Activated T-cell treated with anti-CD3 and anti-CD28 coated beads for 4 hours (primary cell): ENCODE measurements around the gene ZNF57.
"Not testable (repeated sequence)": the region's sequence is repeated elsewhere in the genome, so short reads cannot be mapped to it uniquely, and the experiment has no call there.

Experiments
- DNase-seq: peaks from one replicate; pipeline ENCODE4 v3.0.0-alpha.2; 2020

The ZNF57 gene

GRCh38 chr19:2902590-2903218 is 2.0 kb downstream of the ZNF57 start:
- no peak for DNase-seq

- DNase-seq, result not testable (repeated sequence)
Measured at GRCh38 chr19:2903326-2903725, 2.6 kb downstream of the ZNF57 start.

- DNase-seq, result no peak
Measured at GRCh38 chr19:2905918-2906519, 5.3 kb downstream of the ZNF57 start.

DNA sequence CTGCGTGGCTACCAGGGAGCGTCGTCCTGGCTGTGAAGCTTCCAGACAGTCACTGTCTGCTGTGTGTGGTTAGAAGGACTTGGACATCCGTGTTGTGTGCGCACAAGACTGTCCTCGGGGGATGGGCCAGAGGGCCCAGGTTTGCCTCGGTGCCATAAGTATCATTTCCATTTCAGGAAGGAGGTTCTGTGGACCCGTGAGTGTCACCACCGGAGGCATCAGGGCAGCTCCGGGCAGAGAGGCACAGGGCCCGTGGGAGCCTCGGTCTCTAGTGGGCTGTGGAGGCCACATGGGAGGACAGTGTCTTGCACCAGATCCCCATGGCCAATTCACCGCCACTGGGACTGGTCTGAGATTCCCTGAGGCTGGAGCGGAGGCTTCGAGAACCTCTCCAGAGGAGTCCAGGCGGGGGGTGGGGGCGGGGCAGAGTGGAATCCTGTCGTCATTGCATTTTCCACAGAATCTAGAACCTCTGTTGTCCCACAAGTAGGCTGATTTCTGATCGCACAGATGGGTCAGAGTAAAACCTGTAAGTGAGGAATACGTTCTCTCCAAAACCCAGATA is 6.0 kb downstream of the ZNF57 start:
- DNase-seq, result no peak

GRCh38 chr19:2912306-2912705 is 11.6 kb downstream of the ZNF57 start:
- DNase-seq, result no peak

- no peak for DNase-seq
Measured at GRCh38 chr19:2917275-2918184, 16.8 kb downstream of the ZNF57 start.

GRCh38 chr19:2922987-2923386 is 22.3 kb downstream of the ZNF57 start:
- no peak for DNase-seq

DNA sequence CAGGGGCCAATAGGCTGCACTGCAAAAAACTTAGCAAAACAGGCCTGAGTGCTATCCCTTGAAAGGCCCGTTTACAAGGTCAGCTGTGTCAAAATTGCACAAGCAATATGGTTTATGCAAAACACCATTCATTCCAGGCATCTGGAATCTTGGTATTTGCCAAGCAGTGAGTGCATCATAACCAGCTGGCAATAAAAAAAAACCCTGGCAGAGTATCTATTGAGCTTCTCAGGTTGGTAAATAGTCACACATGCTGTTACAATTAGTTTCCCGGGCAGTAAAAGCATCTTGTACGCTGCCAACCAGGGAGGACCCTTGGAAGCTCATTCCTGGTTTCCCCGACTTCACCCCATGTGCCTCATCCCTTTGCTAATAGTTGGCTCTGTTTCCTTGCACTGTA is 22.8 kb downstream of the ZNF57 start:
- no peak for DNase-seq

DNA sequence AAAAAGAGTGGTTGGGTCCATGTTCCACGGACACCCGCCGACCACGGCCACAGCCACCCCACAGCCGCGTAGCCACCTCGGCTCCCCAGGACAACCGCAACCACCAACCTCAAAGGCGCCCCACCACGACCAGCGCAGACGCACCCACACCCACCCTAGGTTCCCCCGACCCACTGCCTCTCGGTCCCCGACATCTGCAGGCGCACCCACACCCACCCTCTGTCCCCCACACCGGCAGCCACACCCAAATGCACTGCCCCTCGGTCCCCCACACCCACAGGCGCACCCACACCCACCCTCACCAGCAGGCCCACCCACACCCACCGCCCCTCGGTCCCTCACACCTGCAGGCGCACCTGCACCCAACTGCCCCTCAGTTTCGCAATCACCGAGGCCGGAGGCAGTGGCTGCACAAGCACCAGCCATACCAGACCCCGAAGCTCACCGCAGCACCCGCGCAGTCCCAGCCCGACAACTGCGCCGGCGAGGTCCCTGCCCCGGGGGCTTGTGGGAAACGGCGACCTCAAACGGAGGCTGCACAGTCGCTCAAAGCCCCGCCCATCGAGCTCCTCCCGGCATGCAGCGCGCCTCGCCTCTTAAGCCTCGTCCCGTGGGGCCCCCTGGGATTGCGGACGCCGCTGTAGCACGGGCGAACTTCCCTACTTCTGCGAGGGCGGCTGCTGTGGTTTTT is 25.8 kb downstream of the ZNF57 start:
- no peak for DNase-seq

DNA sequence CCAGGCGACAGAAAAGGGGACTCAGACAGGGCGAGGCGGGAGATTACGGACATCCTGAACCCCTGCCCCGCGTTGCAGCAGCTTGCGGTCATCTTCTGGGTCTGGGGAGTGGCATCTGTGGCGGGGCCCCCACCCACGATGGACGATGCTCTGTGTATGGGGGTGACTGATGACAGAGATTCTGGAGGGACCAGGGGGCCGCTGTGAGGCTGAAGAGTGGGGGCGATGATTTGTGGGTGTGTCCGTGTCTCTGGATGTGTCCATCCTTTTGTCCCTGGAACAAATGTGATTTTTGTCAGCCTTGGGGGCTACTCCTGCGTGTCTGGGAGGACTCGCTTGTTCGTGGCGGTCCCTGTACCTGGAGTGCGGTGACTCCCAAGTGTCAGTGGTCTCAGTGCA is 26.3 kb downstream of the ZNF57 start:
- DNase-seq, result no peak

GRCh38 chr19:2933490-2933910 is 32.8 kb downstream of the ZNF57 start:
- no peak for DNase-seq

GRCh38 chr19:2935863-2936262 is 35.1 kb downstream of the ZNF57 start:
- not testable (repeated sequence) for DNase-seq

- no peak for DNase-seq
Measured at GRCh38 chr19:2942928-2943640, 42.4 kb downstream of the ZNF57 start.

DNA sequence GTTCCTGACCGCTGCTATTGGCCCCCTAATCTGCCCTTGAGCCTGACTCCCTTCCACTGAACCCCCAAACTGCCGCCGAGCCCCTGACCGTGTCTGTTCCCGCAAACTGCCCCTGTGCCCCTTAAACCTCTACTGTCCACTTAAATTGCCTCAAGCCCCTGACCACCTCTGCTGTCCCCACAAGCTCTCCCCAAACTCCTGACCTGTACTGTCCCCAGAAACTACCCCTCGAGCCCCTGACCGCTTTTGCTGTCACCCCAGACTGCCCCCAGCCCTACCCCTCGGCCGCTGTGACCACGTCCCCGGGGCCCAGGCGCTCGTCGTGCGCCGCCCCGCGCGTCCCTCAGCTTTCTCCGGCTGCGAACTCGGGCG is 43.7 kb downstream of the ZNF57 start:
- no peak for DNase-seq

GRCh38 chr19:2944775-2945574 is 44.2 kb downstream of the ZNF57 start, which contains the start of gene ZNF77:
TSS of gene ZNF77 (minus strand) at chr19:2944971. CDS start at chr19:2944840, 131 bp downstream.
- DNase-seq, result peak; percentile 99

GRCh38 chr19:2945575-2946184 is 45.0 kb downstream of the ZNF57 start:
- DNase-seq, result no peak

GRCh38 chr19:2949939-2950285 is 49.2 kb downstream of the ZNF57 start:
- no peak for DNase-seq

- DNase-seq, result peak; percentile 100
Measured at GRCh38 chr19:2950286-2951124, 49.8 kb downstream of the ZNF57 start.

DNA sequence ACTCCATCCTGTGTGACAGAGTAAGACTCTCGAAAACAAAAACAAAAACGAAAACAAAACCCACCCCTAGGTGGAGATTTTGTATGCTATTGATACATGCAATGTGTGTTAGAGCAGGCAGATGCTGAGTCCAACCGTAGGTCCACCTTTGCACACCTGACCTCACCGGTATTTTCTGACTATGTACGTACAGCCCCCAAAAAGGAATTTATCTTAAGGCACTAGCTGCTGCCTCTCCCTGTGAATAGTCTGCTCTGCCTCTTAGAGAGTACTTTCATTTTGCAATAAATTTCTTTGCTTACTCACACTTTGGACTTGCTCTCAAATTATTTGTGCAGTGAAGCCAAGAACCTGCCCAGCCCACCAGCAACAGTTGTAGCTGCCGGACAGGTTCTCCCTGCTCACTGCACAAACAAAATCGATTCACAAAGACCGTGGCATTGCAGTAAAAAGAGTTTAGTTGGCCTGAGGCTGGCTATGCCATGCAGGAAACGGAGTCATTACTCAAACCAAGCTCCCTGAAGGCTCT is 52.3 kb downstream of the ZNF57 start:
- no peak for DNase-seq

DNA sequence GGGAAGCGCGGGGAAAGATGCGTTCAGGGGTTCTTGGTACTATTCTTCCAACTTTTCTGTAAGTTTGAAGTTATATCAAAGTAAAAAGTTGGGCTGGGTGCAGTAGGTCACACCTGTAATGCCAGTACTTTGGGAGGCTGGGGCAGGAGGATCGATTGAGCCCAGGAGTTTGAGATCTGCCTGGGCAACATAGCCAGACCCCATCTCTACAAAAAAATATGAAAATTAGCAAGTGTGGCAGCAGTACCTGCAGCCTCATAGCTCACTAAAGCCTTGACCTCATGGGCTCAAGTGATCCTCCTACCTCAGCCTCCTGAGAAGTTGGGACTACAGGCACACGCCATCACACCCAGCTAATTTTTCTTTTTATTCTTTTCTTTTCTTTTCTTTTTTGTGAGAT is 56.4 kb downstream of the ZNF57 start:
- DNase-seq, result no peak
